Astrocyte of the spinal cord (primary cell): ENCODE data around the gene MYOT.

ENCODE experiments used
- DNase-seq: peaks from one replicate; pipeline ENCODE4 v3.0.0; 2011; ENCODE audit warnings: low read depth, low spot score
- H3K4me3 ChIP-seq: 2 replicates; pipeline ENCODE4 v1.5.1; 2011; ENCODE audit warnings: low read depth, mild to moderate bottlenecking, low read length, moderate library complexity
- in situ Hi-C: cut with HindIII; loops from 2 replicates; pipeline ENCODE4 v1.10.0; 2017; ENCODE audit warnings: low sequenced_read_pairs
- TF ChIP-seq, protein P1 (sequence below): IDR thresholded peaks from 2 replicates; pipeline ENCODE4 v1.5.1; 2012; ENCODE audit warnings: low read depth, mild to moderate bottlenecking, low read length, inconsistent platforms

MYOT gene

DNA sequence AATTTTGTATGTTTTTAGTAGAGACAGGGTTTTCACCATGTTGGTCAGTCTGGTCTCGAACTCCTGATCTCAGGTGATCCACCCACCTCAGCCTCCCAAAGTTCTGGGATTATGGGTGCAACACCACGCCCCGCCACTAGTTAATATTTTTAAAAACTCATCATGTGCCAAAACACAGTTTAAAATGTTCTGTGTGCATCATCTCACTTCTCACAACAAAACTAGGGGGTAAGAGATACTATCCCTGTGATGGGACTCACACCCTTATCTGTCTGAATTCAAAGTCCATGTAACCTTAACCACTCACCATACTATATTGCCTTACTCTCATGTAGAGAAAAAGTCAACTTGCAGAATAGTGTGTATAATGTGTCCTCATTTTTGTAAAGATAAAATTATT lies 24.2 kb downstream of the MYOT start:
- in situ Hi-C loops: no loop called here
- H3K4me3 ChIP-seq: no peak overlapping the region
- TF ChIP-seq, protein P1, sequence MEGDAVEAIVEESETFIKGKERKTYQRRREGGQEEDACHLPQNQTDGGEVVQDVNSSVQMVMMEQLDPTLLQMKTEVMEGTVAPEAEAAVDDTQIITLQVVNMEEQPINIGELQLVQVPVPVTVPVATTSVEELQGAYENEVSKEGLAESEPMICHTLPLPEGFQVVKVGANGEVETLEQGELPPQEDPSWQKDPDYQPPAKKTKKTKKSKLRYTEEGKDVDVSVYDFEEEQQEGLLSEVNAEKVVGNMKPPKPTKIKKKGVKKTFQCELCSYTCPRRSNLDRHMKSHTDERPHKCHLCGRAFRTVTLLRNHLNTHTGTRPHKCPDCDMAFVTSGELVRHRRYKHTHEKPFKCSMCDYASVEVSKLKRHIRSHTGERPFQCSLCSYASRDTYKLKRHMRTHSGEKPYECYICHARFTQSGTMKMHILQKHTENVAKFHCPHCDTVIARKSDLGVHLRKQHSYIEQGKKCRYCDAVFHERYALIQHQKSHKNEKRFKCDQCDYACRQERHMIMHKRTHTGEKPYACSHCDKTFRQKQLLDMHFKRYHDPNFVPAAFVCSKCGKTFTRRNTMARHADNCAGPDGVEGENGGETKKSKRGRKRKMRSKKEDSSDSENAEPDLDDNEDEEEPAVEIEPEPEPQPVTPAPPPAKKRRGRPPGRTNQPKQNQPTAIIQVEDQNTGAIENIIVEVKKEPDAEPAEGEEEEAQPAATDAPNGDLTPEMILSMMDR: no peak
- no peak for DNase-seq

DNA sequence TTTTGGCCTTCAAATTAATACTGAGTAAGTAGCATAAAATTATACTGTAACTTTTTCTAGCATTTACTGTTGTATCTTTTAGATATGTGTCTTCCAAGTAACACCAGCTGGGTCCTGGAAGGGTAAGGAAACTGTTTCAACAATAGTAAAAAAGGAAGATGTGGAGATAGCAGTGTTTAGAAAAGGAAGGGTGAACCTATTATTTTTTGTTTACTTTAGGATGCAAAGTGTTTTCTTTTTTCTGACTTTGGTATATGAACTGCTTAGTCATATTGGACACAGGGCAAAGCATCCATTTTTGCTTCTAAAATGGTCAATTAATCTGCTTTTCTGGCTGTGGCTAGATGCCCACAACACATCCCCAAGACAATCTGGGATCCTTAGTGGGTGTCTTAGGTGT lies 26.9 kb downstream of the MYOT start:
- in situ Hi-C loops: no loop called here
- TF ChIP-seq, protein P1: no peak
- no peak overlapping the region for H3K4me3 ChIP-seq
- no peak for DNase-seq

DNA sequence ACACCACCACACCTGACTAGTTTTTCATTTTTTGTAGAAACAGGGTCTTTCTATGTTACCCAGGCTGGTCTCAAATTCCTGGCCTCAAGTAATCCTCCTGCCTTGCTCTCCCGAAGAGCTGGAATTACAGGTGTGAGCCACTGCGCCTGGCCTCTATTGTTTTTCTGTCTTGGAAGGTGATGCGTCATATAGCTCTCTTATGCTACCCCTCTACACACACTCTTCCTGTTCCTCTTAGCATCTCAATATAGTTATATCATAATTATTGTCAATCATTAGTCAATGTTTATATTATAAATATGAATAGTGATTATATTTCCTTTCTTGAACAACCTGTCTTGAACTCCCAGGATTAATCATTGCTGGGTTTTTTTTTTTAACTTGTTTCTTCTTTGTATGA lies 28.9 kb downstream of the MYOT start:
- no peak overlapping the region for H3K4me3 ChIP-seq
- in situ Hi-C loops: no loop called here
- DNase-seq: no peak
- TF ChIP-seq, protein P1: no peak

DNA sequence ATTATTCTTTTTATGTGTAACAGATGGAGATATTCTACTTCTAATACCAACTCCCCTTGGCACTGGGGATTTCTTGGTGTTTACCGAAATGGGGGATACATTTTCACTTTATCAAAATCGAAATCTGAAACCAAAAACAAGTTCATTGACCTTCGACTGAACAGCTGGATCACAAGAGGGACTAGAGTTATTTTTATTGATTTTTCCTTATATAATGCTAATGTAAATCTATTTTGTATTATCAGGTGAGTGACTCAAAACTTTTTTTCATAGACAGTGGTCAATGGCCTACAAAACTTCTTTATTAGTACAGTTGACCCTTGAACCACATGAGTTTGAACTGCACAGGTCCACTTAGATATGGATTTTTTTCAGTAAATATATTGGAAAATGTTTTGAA lies 31.8 kb downstream of the MYOT start:
- DNase-seq: no peak
- in situ Hi-C loops: no loop called here
- TF ChIP-seq, protein P1: no peak
- no peak overlapping the region for H3K4me3 ChIP-seq

DNA sequence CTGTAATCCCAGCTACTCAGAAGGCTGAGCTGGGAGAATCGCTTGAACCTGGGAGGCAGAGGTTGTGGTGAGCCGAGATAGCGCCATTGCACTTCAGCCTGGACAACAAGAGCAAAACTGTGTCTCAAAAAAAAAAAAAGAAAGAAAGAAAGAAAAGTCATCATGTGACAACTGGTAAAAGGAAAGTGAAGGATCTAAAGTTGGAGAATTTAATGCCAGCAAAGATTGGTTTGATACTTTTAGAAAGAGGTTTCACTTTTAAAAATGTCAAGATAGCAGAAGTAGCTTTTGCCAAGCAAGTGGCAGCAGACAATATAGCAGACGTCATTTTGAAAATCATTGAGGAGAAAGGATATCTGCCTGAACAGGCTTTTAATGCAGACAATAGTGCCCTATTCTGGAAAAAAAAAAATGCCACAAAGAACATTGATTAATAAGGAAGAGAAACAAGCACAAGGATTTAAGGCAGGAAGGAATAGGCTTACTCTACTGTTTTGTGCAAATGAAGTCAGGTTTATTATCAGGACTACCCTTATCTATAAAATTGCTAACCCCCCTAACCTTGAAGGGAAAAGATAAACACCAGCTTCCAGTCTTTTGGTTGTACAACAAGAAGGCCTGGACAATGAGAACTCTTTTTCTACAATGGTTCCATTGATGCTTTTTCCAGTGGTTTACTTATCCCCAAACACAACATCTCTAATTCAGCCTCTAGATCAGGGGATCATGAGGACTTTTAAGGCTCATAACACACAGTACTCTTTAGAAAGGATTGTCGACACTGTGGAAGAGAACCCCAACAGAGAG lies 33.6 kb downstream of the MYOT start:
- TF ChIP-seq, protein P1: no peak
- no peak overlapping the region for H3K4me3 ChIP-seq
- in situ Hi-C loops: no loop called here
- no peak for DNase-seq

DNA sequence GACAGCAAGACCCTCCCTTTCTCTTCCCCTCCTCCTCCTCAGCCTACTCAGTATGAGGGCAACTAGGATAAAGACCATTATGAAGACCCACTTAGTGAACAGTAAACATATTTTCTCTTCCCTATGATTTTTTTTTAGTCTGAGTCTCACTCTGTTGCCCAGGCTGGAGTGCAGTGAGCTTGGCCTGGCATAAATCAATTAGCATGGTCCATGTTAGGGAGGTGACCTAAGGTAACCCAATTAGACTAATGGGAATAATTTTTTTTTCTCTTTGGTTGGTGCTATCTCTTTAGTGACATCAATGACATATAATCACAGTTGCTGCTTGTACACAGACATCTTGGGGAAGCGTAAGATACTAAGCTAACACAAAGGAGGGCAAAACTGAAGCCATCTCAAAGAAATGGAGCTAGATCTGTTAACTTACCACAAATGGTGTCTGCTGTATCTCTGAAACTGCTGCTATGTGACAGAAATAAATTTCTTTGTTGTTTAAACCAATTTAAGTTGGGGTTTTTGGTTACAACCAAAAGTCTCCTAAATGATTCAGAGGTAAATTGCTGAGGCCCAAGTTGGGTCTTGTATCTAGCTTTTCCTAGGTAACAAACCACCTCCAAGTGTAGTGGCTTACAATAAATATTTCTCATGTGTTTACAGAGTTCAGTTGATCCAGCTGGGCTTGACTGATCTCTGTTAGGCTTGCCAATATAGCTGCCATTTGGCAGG lies 34.9 kb downstream of the MYOT start:
- no peak overlapping the region for H3K4me3 ChIP-seq
- in situ Hi-C loops: no loop called here
- DNase-seq: no peak
- TF ChIP-seq, protein P1: no peak
